GM18505 (cell line): ENCODE measurements around the gene ADGRL3.
"Not testable (repeated sequence)": the region's sequence is repeated elsewhere in the genome, so short reads cannot be mapped to it uniquely, and the experiment has no call there.

ENCODE experiments used
- ATAC-seq: cut with Tn5 transposase; IDR thresholded peaks from one replicate; pipeline ENCODE4 v1.9.1; 2021; ENCODE audit not compliant: unreplicated experiment
- POLR2A ChIP-seq: IDR thresholded peaks from 4 replicates; pipeline ENCODE4 v1.6.1; 2011; ENCODE audit warnings: borderline replicate concordance; ENCODE audit not compliant: insufficient read depth, insufficient read length; ENCODE audit errors: extremely low read depth

ADGRL3 gene

GRCh38 chr4:61827907-61828391 lies 627.8 kb downstream of the ADGRL3 start:
- TF ChIP-seq POLR2A = no peak

GRCh38 chr4:61828960-61829359 lies 628.8 kb downstream of the ADGRL3 start:
- no peak for TF ChIP-seq POLR2A
- ATAC-seq = no peak

More at GRCh38 chr4:61827907-61828391, 627.8 kb downstream of the ADGRL3 start:
- no peak for ATAC-seq

- ATAC-seq = no peak
- no peak for TF ChIP-seq POLR2A
These were observed 631.9 kb downstream of the ADGRL3 start for GRCh38 chr4:61831987-61832386.

GRCh38 chr4:61837395-61837794 lies 637.3 kb downstream of the ADGRL3 start:
- no peak for TF ChIP-seq POLR2A
- no peak for ATAC-seq

- TF ChIP-seq POLR2A = no peak
- no peak for ATAC-seq
These were observed 637.9 kb downstream of the ADGRL3 start for GRCh38 chr4:61838072-61838471.

GRCh38 chr4:61841714-61842113 lies 641.6 kb downstream of the ADGRL3 start:
- no peak for TF ChIP-seq POLR2A
- ATAC-seq = no peak

- no peak for TF ChIP-seq POLR2A
- ATAC-seq = no peak
These were observed 651.0 kb downstream of the ADGRL3 start for GRCh38 chr4:61851126-61851525.

GRCh38 chr4:61852105-61852504 lies 652.0 kb downstream of the ADGRL3 start:
- ATAC-seq = not testable (repeated sequence)

GRCh38 chr4:61853041-61853440 lies 652.9 kb downstream of the ADGRL3 start:
- ATAC-seq = no peak
- no peak for TF ChIP-seq POLR2A

- no peak for ATAC-seq
- no peak for TF ChIP-seq POLR2A
These were observed 660.2 kb downstream of the ADGRL3 start for GRCh38 chr4:61860376-61860775.

GRCh38 chr4:61864286-61864685 lies 664.2 kb downstream of the ADGRL3 start:
- no peak for TF ChIP-seq POLR2A
- no peak for ATAC-seq

- ATAC-seq = no peak
- no peak for TF ChIP-seq POLR2A
These were observed 666.4 kb downstream of the ADGRL3 start for GRCh38 chr4:61866378-61867030.

- TF ChIP-seq POLR2A = no peak
- ATAC-seq = no peak
These were observed 672.9 kb downstream of the ADGRL3 start for GRCh38 chr4:61872983-61873382.

- ATAC-seq = no peak
These were observed 677.1 kb downstream of the ADGRL3 start for GRCh38 chr4:61877266-61877665.

GRCh38 chr4:61877893-61878292 lies 677.8 kb downstream of the ADGRL3 start:
- no peak for ATAC-seq
- TF ChIP-seq POLR2A = no peak

More at GRCh38 chr4:61877266-61877665, 677.1 kb downstream of the ADGRL3 start:
- no peak for TF ChIP-seq POLR2A

GRCh38 chr4:61882381-61882780 lies 682.3 kb downstream of the ADGRL3 start:
- ATAC-seq = no peak

GRCh38 chr4:61886131-61886530 lies 686.0 kb downstream of the ADGRL3 start:
- no peak for ATAC-seq
- TF ChIP-seq POLR2A = no peak

More at GRCh38 chr4:61882381-61882780, 682.3 kb downstream of the ADGRL3 start:
- no peak for TF ChIP-seq POLR2A
